Stimulated activated CD4-positive, alpha-beta T cell treated with anti-CD3 and anti-CD28 coated beads, Interleukin-4, amount 100 ng/mL, for 24 hours (primary cell): Measurements from ENCODE around the gene XPO5.

Source experiments
- DNase-seq: peaks from one replicate; pipeline ENCODE4 v3.0.0-alpha.2; 2020

Gene XPO5

GRCh38 chr6:43494766-43495165 is 81.1 kb downstream of the XPO5 start:
- DNase-seq, result no peak

GRCh38 chr6:43494321-43494720 is 81.5 kb downstream of the XPO5 start:
- DNase-seq, result no peak

- DNase-seq, result no peak
Measured at GRCh38 chr6:43493833-43494232, 82.0 kb downstream of the XPO5 start.

GRCh38 chr6:43493230-43493629 is 82.6 kb downstream of the XPO5 start:
- DNase-seq, result no peak

GRCh38 chr6:43492673-43493072 is 83.2 kb downstream of the XPO5 start:
- no peak for DNase-seq

- no peak for DNase-seq
Measured at GRCh38 chr6:43491750-43492661, 83.8 kb downstream of the XPO5 start.

- DNase-seq, result no peak
Measured at GRCh38 chr6:43490523-43490939, 85.3 kb downstream of the XPO5 start.

- no peak for DNase-seq
Measured at GRCh38 chr6:43489277-43490072, 86.4 kb downstream of the XPO5 start.

GRCh38 chr6:43488667-43489276 is 87.1 kb downstream of the XPO5 start:
- no peak for DNase-seq

- DNase-seq, result no peak
Measured at GRCh38 chr6:43481591-43482236, 94.1 kb downstream of the XPO5 start.

- DNase-seq, result no peak
Measured at GRCh38 chr6:43481075-43481474, 94.8 kb downstream of the XPO5 start.

- no peak for DNase-seq
Measured at GRCh38 chr6:43478008-43478372, 97.8 kb downstream of the XPO5 start.

GRCh38 chr6:43477235-43478007 is 98.4 kb downstream of the XPO5 start, which contains the start of gene TJAP1:
TSS of gene TJAP1 (plus strand) at chr6:43477570. CDS start at chr6:43499002, 21,432 bp downstream.
- DNase-seq, result peak; percentile 97

GRCh38 chr6:43476746-43477145 is 99.1 kb downstream of the XPO5 start:
- no peak for DNase-seq

- no peak for DNase-seq
Measured at GRCh38 chr6:43475516-43475915, 100.3 kb downstream of the XPO5 start.

GRCh38 chr6:43472515-43472914 is 103.3 kb downstream of the XPO5 start:
- DNase-seq, result no peak
